ENCODE data around the gene POPDC2. TPM values are rescaled to one million over a fixed set of nuclear protein-coding genes. Genes with fewer than 3 reads are reported as not detected.

POPDC2 gene
- total RNA-seq, 1 donor from 2014 or later = 2.1 TPM

GRCh38 chr3:119702530-119703527 is 42.4 kb upstream of the POPDC2 start, which contains the start of gene CFAP91:
Gene CFAP91 (plus strand): TSS chr3:119703022. CDS start chr3:119703099, 77 bp downstream.
- no peaks in the 10 kb centered on the region for H3K79me2 ChIP-seq (ENCODE audit: insufficient read depth, low read length)
- FAIRE-seq (no peak), DNase-seq (ENCODE audit: low read depth) (peak; percentile 82)
- H3K36me3 ChIP-seq (ENCODE audit: insufficient read depth, low read length) = no peaks in the 10 kb centered on the region
- H3K4me1 ChIP-seq (ENCODE audit: insufficient read depth, low read length) = peaks cover 8% of the 10 kb centered on the region
- no peaks in the 10 kb centered on the region for H3K9me3 ChIP-seq (ENCODE audit: insufficient read depth, low read depth, low read length)
- TF ChIP-seq EZH2 (IDR thresholded peaks at IDR 0.05; ENCODE audit: insufficient read depth, low read length) (peak; percentile 30), CTCF (IDR thresholded peaks at IDR 0.05; ENCODE audit: insufficient read depth, low read depth, low read length) (no peak)
- Mint-ChIP-seq H3K36me3 (ENCODE audit: low read depth, unreplicated experiment) (no peaks in the 10 kb centered on the region), H3K9me3 (ENCODE audit: unreplicated experiment) (no peaks in the 10 kb centered on the region), H3K27ac (ENCODE audit: unreplicated experiment) (no peak within 1 kb of the TSS), H3K4me1 (ENCODE audit: low read depth, unreplicated experiment) (no peaks in the 10 kb centered on the region), H3K27me3 (ENCODE audit: low read depth, unreplicated experiment) (peaks cover 14% of the 10 kb centered on the region), H3K4me3 (ENCODE audit: unreplicated experiment) (peak within 1 kb of the TSS; percentile 76)
- H3K27me3 ChIP-seq (ENCODE audit: insufficient read depth, low read length) = peaks cover 3% of the 10 kb centered on the region
- H3K27ac ChIP-seq (ENCODE audit: low read depth, low read length) = no peak within 1 kb of the TSS
- H3K9ac ChIP-seq (ENCODE audit: low read length) = peak within 1 kb of the TSS; percentile 65
- peak within 1 kb of the TSS; percentile 93 for H3K4me2 ChIP-seq (ENCODE audit: low read length)
- peak within 1 kb of the TSS; percentile 85 for H2AFZ ChIP-seq (ENCODE audit: low read depth, low read length)
- peak within 1 kb of the TSS; percentile 58 for H3K4me3 ChIP-seq (ENCODE audit: insufficient read depth, low read depth, low read length)
- H4K20me1 ChIP-seq (ENCODE audit: insufficient read depth, low read length) = no peaks in the 10 kb centered on the region

GRCh38 chr3:119700920-119701734 is 40.7 kb upstream of the POPDC2 start:
- H3K27ac Mint-ChIP-seq (ENCODE audit: unreplicated experiment) = no peak overlapping the region

More at GRCh38 chr3:119700920-119701734, 40.7 kb upstream of the POPDC2 start:
- Mint-ChIP-seq H3K4me1 (ENCODE audit: low read depth, unreplicated experiment) (no peaks in the 10 kb centered on the region), H3K36me3 (ENCODE audit: low read depth, unreplicated experiment) (no peaks in the 10 kb centered on the region), H3K9me3 (ENCODE audit: unreplicated experiment) (no peaks in the 10 kb centered on the region), H3K27me3 (ENCODE audit: low read depth, unreplicated experiment) (peaks cover 14% of the 10 kb centered on the region), H3K4me3 (ENCODE audit: unreplicated experiment) (no peak overlapping the region)
- H3K27me3 ChIP-seq (ENCODE audit: insufficient read depth, low read length) = peaks cover 3% of the 10 kb centered on the region
- no peak overlapping the region for H3K4me3 ChIP-seq (ENCODE audit: insufficient read depth, low read depth, low read length)
- H3K9ac ChIP-seq (ENCODE audit: low read length) = no peak overlapping the region
- H3K4me2 ChIP-seq (ENCODE audit: low read length) = no peak overlapping the region
- H3K79me2 ChIP-seq (ENCODE audit: insufficient read depth, low read length) = no peaks in the 10 kb centered on the region
- no peak for FAIRE-seq
- no peak for TF ChIP-seq EZH2 (IDR thresholded peaks at IDR 0.05; ENCODE audit: insufficient read depth, low read length)
- no peak for TF ChIP-seq CTCF (IDR thresholded peaks at IDR 0.05; ENCODE audit: insufficient read depth, low read depth, low read length)
- peaks cover 8% of the 10 kb centered on the region for H3K4me1 ChIP-seq (ENCODE audit: insufficient read depth, low read length)
- H2AFZ ChIP-seq (ENCODE audit: low read depth, low read length) = no peak overlapping the region
- H3K27ac ChIP-seq (ENCODE audit: low read depth, low read length) = no peak overlapping the region
- DNase-seq (ENCODE audit: low read depth) = no peak
- H3K9me3 ChIP-seq (ENCODE audit: insufficient read depth, low read depth, low read length) = no peaks in the 10 kb centered on the region
- H3K36me3 ChIP-seq (ENCODE audit: insufficient read depth, low read length) = no peaks in the 10 kb centered on the region
- no peaks in the 10 kb centered on the region for H4K20me1 ChIP-seq (ENCODE audit: insufficient read depth, low read length)

Data from astrocyte (in vitro differentiated cells and primary cell).